Measurements from ENCODE around the gene SLC44A2. TPM values are rescaled to one million over a fixed set of nuclear protein-coding genes. Genes with fewer than 3 reads are reported as not detected.

Gene SLC44A2
- 37.2 and 44.4 TPM in 2 replicates for total RNA-seq
- polyA plus RNA-seq: 91.3 and 100 TPM in 2 replicates

- DNase-seq (ENCODE audit: low spot score): peak; percentile 94
- Histone ChIP-seq H3K4me2 (peak within 1 kb of the TSS; percentile 94), H4K20me1 (ENCODE audit: insufficient read depth, poor library complexity, severe bottlenecking) (no peaks in the 10 kb centered on the region), H3K79me2 (peaks cover 13% of the 10 kb centered on the region), H3K36me3 (replicated peaks; ENCODE audit: insufficient read depth, low read depth) (no peaks in the 10 kb centered on the region), H3K27me3 (no peaks in the 10 kb centered on the region), H3K4me3 (peak within 1 kb of the TSS; percentile 60), H3K9me2 (replicated peaks; ENCODE audit: insufficient read depth) (no peaks in the 10 kb centered on the region), H3K27ac (peak within 1 kb of the TSS; percentile 78), H3K4me1 (ENCODE audit: insufficient read depth) (peaks cover 9% of the 10 kb centered on the region), H2AFZ (peak within 1 kb of the TSS; percentile 62), H3K9me3 (ENCODE audit: low read depth) (no peaks in the 10 kb centered on the region)
- WGBS (ENCODE audit: low lambda C conversion rate, missing lambda C conversion rate): 6% methylated on average over 19 of the region's 53 CpGs
- no peak for TF ChIP-seq EZH2phosphoT487 (IDR thresholded peaks at IDR 0.05; ENCODE audit: low read depth, severe bottlenecking, unreplicated experiment)
These were observed at the start of gene SLC44A2 for GRCh38 chr19:10625003-10625761. SLC44A2 (plus strand) TSS chr19:10625553; CDS start chr19:10625634, 81 bp downstream.

GRCh38 chr19:10577951-10578350 is 47.4 kb upstream of the SLC44A2 start:
- no peak overlapping the region for H3K27ac ChIP-seq
- TF ChIP-seq CTCF (IDR thresholded peaks at IDR 0.05; ENCODE audit: poor library complexity) (no peak), EZH2phosphoT487 (IDR thresholded peaks at IDR 0.05; ENCODE audit: low read depth, severe bottlenecking, unreplicated experiment) (no peak), EZH2 (IDR thresholded peaks at IDR 0.05; ENCODE audit: borderline replicate concordance) (no peak)
- H3K4me3 ChIP-seq: no peak overlapping the region
- no peaks in the 10 kb centered on the region for H3K27me3 ChIP-seq
- no peaks in the 10 kb centered on the region for H3K79me2 ChIP-seq
- H2AFZ ChIP-seq: no peak overlapping the region
- DNase-seq (ENCODE audit: low spot score): no peak
- H3K4me1 ChIP-seq (ENCODE audit: insufficient read depth): no peaks in the 10 kb centered on the region
- H3K9me3 ChIP-seq (ENCODE audit: low read depth): no peaks in the 10 kb centered on the region
- H3K4me2 ChIP-seq: no peak overlapping the region
- WGBS (ENCODE audit: low lambda C conversion rate, missing lambda C conversion rate): 93% methylated on average over 6 of the region's 6 CpGs
- H4K20me1 ChIP-seq (ENCODE audit: insufficient read depth, poor library complexity, severe bottlenecking): no peaks in the 10 kb centered on the region
- H3K36me3 ChIP-seq (replicated peaks; ENCODE audit: insufficient read depth, low read depth): no peaks in the 10 kb centered on the region
- H3K9me2 ChIP-seq (replicated peaks; ENCODE audit: insufficient read depth): no peaks in the 10 kb centered on the region

GRCh38 chr19:10580979-10581631 is 44.2 kb upstream of the SLC44A2 start:
- H3K79me2 ChIP-seq: peaks cover 4% of the 10 kb centered on the region
- H3K4me2 ChIP-seq: no peak overlapping the region
- no peaks in the 10 kb centered on the region for H3K9me3 ChIP-seq (ENCODE audit: low read depth)
- H3K27ac ChIP-seq: no peak overlapping the region
- TF ChIP-seq CTCF (IDR thresholded peaks at IDR 0.05; ENCODE audit: poor library complexity) (peak; percentile 97), EZH2phosphoT487 (IDR thresholded peaks at IDR 0.05; ENCODE audit: low read depth, severe bottlenecking, unreplicated experiment) (no peak)
- H3K4me1 ChIP-seq (ENCODE audit: insufficient read depth): no peaks in the 10 kb centered on the region
- H3K9me2 ChIP-seq (replicated peaks; ENCODE audit: insufficient read depth): no peaks in the 10 kb centered on the region
- no peaks in the 10 kb centered on the region for H4K20me1 ChIP-seq (ENCODE audit: insufficient read depth, poor library complexity, severe bottlenecking)
- no peaks in the 10 kb centered on the region for H3K27me3 ChIP-seq
- DNase-seq (ENCODE audit: low spot score): peak; percentile 96
- H3K4me3 ChIP-seq: no peak overlapping the region
- H3K36me3 ChIP-seq (replicated peaks; ENCODE audit: insufficient read depth, low read depth): no peaks in the 10 kb centered on the region
- H2AFZ ChIP-seq: no peak overlapping the region
- 49% methylated on average over 31 of the region's 31 CpGs for WGBS (ENCODE audit: low lambda C conversion rate, missing lambda C conversion rate)

- H3K36me3 ChIP-seq (replicated peaks; ENCODE audit: insufficient read depth, low read depth): no peaks in the 10 kb centered on the region
- DNase-seq (ENCODE audit: low spot score): no peak
- 96% methylated on average over 13 of the region's 13 CpGs for WGBS (ENCODE audit: low lambda C conversion rate, missing lambda C conversion rate)
These were observed 43.3 kb upstream of the SLC44A2 start for GRCh38 chr19:10582091-10582490.

More at GRCh38 chr19:10582091-10582490, 43.3 kb upstream of the SLC44A2 start:
- no peaks in the 10 kb centered on the region for H3K9me2 ChIP-seq (replicated peaks; ENCODE audit: insufficient read depth)
- no peaks in the 10 kb centered on the region for H4K20me1 ChIP-seq (ENCODE audit: insufficient read depth, poor library complexity, severe bottlenecking)
- H3K9me3 ChIP-seq (ENCODE audit: low read depth): no peaks in the 10 kb centered on the region
- H3K4me3 ChIP-seq: no peak overlapping the region
- H3K27ac ChIP-seq: no peak overlapping the region
- TF ChIP-seq CTCF (IDR thresholded peaks at IDR 0.05; ENCODE audit: poor library complexity) (no peak), EZH2 (IDR thresholded peaks at IDR 0.05; ENCODE audit: borderline replicate concordance) (no peak), EZH2phosphoT487 (IDR thresholded peaks at IDR 0.05; ENCODE audit: low read depth, severe bottlenecking, unreplicated experiment) (no peak)
- H3K27me3 ChIP-seq: no peaks in the 10 kb centered on the region
- H2AFZ ChIP-seq: no peak overlapping the region
- no peaks in the 10 kb centered on the region for H3K4me1 ChIP-seq (ENCODE audit: insufficient read depth)
- H3K79me2 ChIP-seq: peaks cover 7% of the 10 kb centered on the region
- no peak overlapping the region for H3K4me2 ChIP-seq

Measured in hepatocyte (in vitro differentiated cells).